GM18508 (cell line): ENCODE results near the gene PTTG2.

Source experiments
- ATAC-seq: cut with Tn5 transposase; IDR thresholded peaks from one replicate; pipeline ENCODE4 v1.9.1; 2021; ENCODE audit warnings: moderate number of reproducible peaks; ENCODE audit not compliant: insufficient read depth, unreplicated experiment

PTTG2 gene

GRCh38 chr4:38004887-38005286 lies 44.7 kb downstream of the PTTG2 start:
- no peak for ATAC-seq

- no peak for ATAC-seq
Observed at GRCh38 chr4:38005637-38006036, 45.4 kb downstream of the PTTG2 start.

- no peak for ATAC-seq
Observed at GRCh38 chr4:38007645-38008044, 47.4 kb downstream of the PTTG2 start.

- ATAC-seq: no peak
Observed at GRCh38 chr4:38008571-38009021, 48.4 kb downstream of the PTTG2 start.

- no peak for ATAC-seq
Observed at GRCh38 chr4:38009421-38009820, 49.2 kb downstream of the PTTG2 start.

- ATAC-seq: no peak
Observed at GRCh38 chr4:38009949-38010348, 49.8 kb downstream of the PTTG2 start.
